HUES64 (cell line): ENCODE measurements around the gene ITLN2.
"Not testable (repeated sequence)": the region's sequence is repeated elsewhere in the genome, so short reads cannot be mapped to it uniquely, and the experiment has no call there.

ENCODE experiments used
- H3K27ac ChIP-seq: 2 replicates; pipeline ENCODE4 v1.7.0; 2013; ENCODE audit warnings: low read depth, low read length, inconsistent platforms
- H3K27me3 ChIP-seq: 2 replicates; pipeline ENCODE4 v1.6.1; 2013; ENCODE audit warnings: mild to moderate bottlenecking, low read length; ENCODE audit not compliant: insufficient read depth
- H3K36me3 ChIP-seq: 2 replicates; pipeline ENCODE4 v1.6.1; 2013; ENCODE audit warnings: mild to moderate bottlenecking, low read length; ENCODE audit not compliant: insufficient read depth
- H3K4me1 ChIP-seq: 2 replicates; pipeline ENCODE4 v1.6.1; 2013; ENCODE audit warnings: mild to moderate bottlenecking, low read length, moderate library complexity; ENCODE audit not compliant: insufficient read depth
- H3K4me3 ChIP-seq: 2 replicates; pipeline ENCODE4 v1.5.1; 2013; ENCODE audit warnings: mild to moderate bottlenecking, low read length, moderate library complexity
- H3K9ac ChIP-seq: 2 replicates; pipeline ENCODE4 v1.6.1; 2013; ENCODE audit warnings: mild to moderate bottlenecking, low read depth, low read length
- H3K9me3 ChIP-seq: 2 replicates; pipeline ENCODE4 v1.6.1; 2013; ENCODE audit warnings: low read depth, low read length; ENCODE audit not compliant: insufficient read depth
- WGBS: fragments of 150-250, 120-280 bp; methylation state at CpG from one replicate; pipeline ENCODE4 v1.1.7; 2013; ENCODE audit warnings: missing lambda C conversion rate; 5-methylcytosine and 5-hydroxymethylcytosine counted together

ITLN2 gene

GRCh38 chr1:160933305-160933704 is 21.3 kb downstream of the ITLN2 start:
- not testable (repeated sequence) for H3K9ac ChIP-seq, H3K4me1 ChIP-seq, H3K4me3 ChIP-seq, H3K36me3 ChIP-seq, H3K27me3 ChIP-seq, H3K27ac ChIP-seq, H3K9me3 ChIP-seq
- 96% methylated on average over 31 of the region's 31 CpGs for WGBS

GRCh38 chr1:160925652-160926244 is 28.9 kb downstream of the ITLN2 start:
- 88% methylated on average over 5 of the region's 5 CpGs for WGBS

GRCh38 chr1:160924791-160925651 is 29.6 kb downstream of the ITLN2 start:
- H3K4me1 ChIP-seq = no peaks in the 10 kb centered on the region
- no peak overlapping the region for H3K9ac ChIP-seq
- no peak overlapping the region for H3K27ac ChIP-seq
- H3K36me3 ChIP-seq = no peaks in the 10 kb centered on the region
- H3K27me3 ChIP-seq = no peaks in the 10 kb centered on the region
- H3K9me3 ChIP-seq = peaks cover 15% of the 10 kb centered on the region; the same call in 1 of the 2 replicates
- 98% methylated on average over 6 of the region's 7 CpGs for WGBS
- no peak overlapping the region for H3K4me3 ChIP-seq

More at GRCh38 chr1:160925652-160926244, 28.9 kb downstream of the ITLN2 start:
- Histone ChIP-seq H3K27ac (no peak overlapping the region), H3K4me1 (no peaks in the 10 kb centered on the region), H3K4me3 (no peak overlapping the region), H3K36me3 (no peaks in the 10 kb centered on the region), H3K9me3 (peaks cover 15% of the 10 kb centered on the region; the same call in 1 of the 2 replicates), H3K9ac (no peak overlapping the region), H3K27me3 (no peaks in the 10 kb centered on the region)

- no peak overlapping the region for H3K27ac ChIP-seq
- WGBS = 100% methylated on average over 1 of the region's 2 CpGs
- H3K9ac ChIP-seq = no peak overlapping the region
- H3K9me3 ChIP-seq = 0 out of 2 replicates have a peak, but pooled peaks cover 3% of the 10 kb centered on the region
- no peaks in the 10 kb centered on the region for H3K27me3 ChIP-seq
- H3K36me3 ChIP-seq = no peaks in the 10 kb centered on the region
- H3K4me1 ChIP-seq = peaks cover 9% of the 10 kb centered on the region; the same call in 1 of the 2 replicates
- no peak overlapping the region for H3K4me3 ChIP-seq
These were observed 37.9 kb downstream of the ITLN2 start for GRCh38 chr1:160916666-160917065.

- H3K27me3 ChIP-seq, H3K27ac ChIP-seq, H3K4me1 ChIP-seq, H3K9ac ChIP-seq, H3K4me3 ChIP-seq, H3K36me3 ChIP-seq, H3K9me3 ChIP-seq: not testable (repeated sequence)
- 75% methylated on average over 6 of the region's 6 CpGs for WGBS
These were observed 41.4 kb downstream of the ITLN2 start for GRCh38 chr1:160913229-160913628.

GRCh38 chr1:160911925-160912324 is 42.7 kb downstream of the ITLN2 start:
- Histone ChIP-seq H3K27ac (no peak overlapping the region; the same call in 1 of the 2 replicates), H3K4me3 (no peak overlapping the region), H3K27me3 (no peaks in the 10 kb centered on the region), H3K36me3 (no peaks in the 10 kb centered on the region), H3K9ac (no peak overlapping the region), H3K4me1 (peaks cover 9% of the 10 kb centered on the region; the same call in 1 of the 2 replicates), H3K9me3 (no peaks in the 10 kb centered on the region)
- WGBS = 86% methylated on average over 2 of the region's 2 CpGs

- Histone ChIP-seq H3K36me3 (no peaks in the 10 kb centered on the region), H3K4me1 (peaks cover 9% of the 10 kb centered on the region; the same call in 1 of the 2 replicates), H3K4me3 (no peak overlapping the region), H3K27me3 (no peaks in the 10 kb centered on the region), H3K27ac (no peak overlapping the region; the same call in 1 of the 2 replicates), H3K9ac (no peak overlapping the region), H3K9me3 (no peaks in the 10 kb centered on the region)
- 90% methylated on average over 7 of the region's 7 CpGs for WGBS
These were observed 43.2 kb downstream of the ITLN2 start for GRCh38 chr1:160911441-160911840.

GRCh38 chr1:160910170-160910750 is 44.3 kb downstream of the ITLN2 start:
- Histone ChIP-seq H3K9me3 (no peaks in the 10 kb centered on the region), H3K9ac (no peak overlapping the region), H3K27me3 (no peaks in the 10 kb centered on the region), H3K4me1 (peaks cover 9% of the 10 kb centered on the region; the same call in 1 of the 2 replicates), H3K27ac (no peak overlapping the region), H3K4me3 (no peak overlapping the region), H3K36me3 (no peaks in the 10 kb centered on the region)
- WGBS = 73% methylated on average over 5 of the region's 6 CpGs

- no peak overlapping the region for H3K9ac ChIP-seq
- H3K27ac ChIP-seq = no peak overlapping the region
- no peaks in the 10 kb centered on the region for H3K4me1 ChIP-seq
- no peaks in the 10 kb centered on the region for H3K9me3 ChIP-seq
- 93% methylated on average over 7 of the region's 7 CpGs for WGBS
- no peaks in the 10 kb centered on the region for H3K36me3 ChIP-seq
- H3K4me3 ChIP-seq = no peak overlapping the region
- no peaks in the 10 kb centered on the region for H3K27me3 ChIP-seq
These were observed 46.6 kb downstream of the ITLN2 start for GRCh38 chr1:160907976-160908375.

GRCh38 chr1:160905617-160905989 is 49.0 kb downstream of the ITLN2 start:
- H3K27me3 ChIP-seq = no peaks in the 10 kb centered on the region
- no peak overlapping the region for H3K4me3 ChIP-seq
- no peak overlapping the region for H3K27ac ChIP-seq
- no peaks in the 10 kb centered on the region for H3K4me1 ChIP-seq
- WGBS = 77% methylated on average over 4 of the region's 4 CpGs
- no peak overlapping the region for H3K9ac ChIP-seq
- H3K9me3 ChIP-seq = no peaks in the 10 kb centered on the region
- no peaks in the 10 kb centered on the region for H3K36me3 ChIP-seq
